Caco-2 (cell line): ENCODE results near the gene SQSTM1. TPM values are rescaled to one million over a fixed set of nuclear protein-coding genes. Genes with fewer than 3 reads are reported as not detected.
A peak's percentile ranks its signal among the peaks of the same experiment; 100 is the strongest.

ENCODE experiments used
- BruUV-seq: library from RNA; stranded (reverse); fragments of 400-500 nt; replicated peaks from 2 replicates; lab custom pipeline; 2021; lab: Mats Ljungman, UMichigan
- CTCF ChIA-PET: fragments of 300-600 bp; sonication (Branson Sonifier 250); formaldehyde crosslinking; loops from one replicate; lab custom pipeline; 2022; ENCODE audit warnings: antibody characterized with exemption; lab: Charles Lee
- POLR2A ChIA-PET: fragments of 300-600 bp; sonication (Branson Sonifier 250); formaldehyde crosslinking; loops from one replicate; lab custom pipeline; 2022; ENCODE audit warnings: antibody characterized with exemption; lab: Charles Lee
- DNase-seq, 2 experiments: peaks; one replicate each; pipeline versions ENCODE4 v3.0.0 to v3.0.0-alpha.2; 2020 to 2022
- H3K27me3 ChIP-seq: replicated peaks from 2 replicates; pipeline ENCODE4 v1.6.0; 2011; ENCODE audit warnings: low read length; ENCODE audit not compliant: control insufficient read depth, insufficient read depth
- H3K36me3 ChIP-seq: 2 replicates; pipeline ENCODE4 v1.5.1; 2011; ENCODE audit warnings: low read length; ENCODE audit not compliant: control insufficient read depth, insufficient read depth
- H3K4me1 ChIP-seq: fragments of 250-450 bp; sonication (Bioruptor Pico); 2 replicates; pipeline ENCODE4 v1.5.1; 2020; ENCODE audit warnings: mild to moderate bottlenecking
- H3K4me3 ChIP-seq: 2 replicates; pipeline ENCODE4 v1.5.1; 2011; ENCODE audit warnings: low read depth, mild to moderate bottlenecking, control low read depth, low read length
- H3K9me3 ChIP-seq: fragments of 250-450 bp; sonication (Bioruptor Pico); 2 replicates; pipeline ENCODE4 v1.5.1; 2020; ENCODE audit warnings: mild to moderate bottlenecking, moderate library complexity
- H3K27ac Mint-ChIP-seq: one replicate; pipeline ENCODE4 v1.8.0; 2022; ENCODE audit warnings: mixed read lengths; ENCODE audit not compliant: unreplicated experiment
- H3K27me3 Mint-ChIP-seq: one replicate; pipeline ENCODE4 v1.8.0; 2022; ENCODE audit warnings: mixed read lengths; ENCODE audit not compliant: insufficient read depth, unreplicated experiment
- H3K36me3 Mint-ChIP-seq: one replicate; pipeline ENCODE4 v1.8.0; 2022; ENCODE audit warnings: mild to moderate bottlenecking, mixed read lengths; ENCODE audit not compliant: insufficient read depth, unreplicated experiment
- H3K4me1 Mint-ChIP-seq: one replicate; pipeline ENCODE4 v1.8.0; 2022; ENCODE audit warnings: low read depth, mixed read lengths; ENCODE audit not compliant: unreplicated experiment
- H3K4me3 Mint-ChIP-seq: one replicate; pipeline ENCODE4 v1.8.0; 2022; ENCODE audit warnings: mild to moderate bottlenecking, moderate library complexity, mixed read lengths; ENCODE audit not compliant: unreplicated experiment
- H3K9me3 Mint-ChIP-seq: one replicate; pipeline ENCODE4 v1.8.0; 2022; ENCODE audit warnings: mixed read lengths; ENCODE audit not compliant: unreplicated experiment
- intact Hi-C: fragments of 100-400 bp; cut with micrococcal nuclease; formaldehyde crosslinking; loops from one replicate; pipeline ENCODE4 v1.10.0; 2022; ENCODE audit not compliant: unreplicated experiment
- total RNA-seq: library from RNA; stranded (reverse); gene quantifications from 2 replicates; pipeline ENCODE4 v1.2.3, GENCODE V29; 2022
- TF ChIP-seq, protein P1 (sequence below), 2 experiments: fragments of 200-600 bp in 1 of 2; IDR thresholded peaks; 1 replicate in 1 of 2; 2 replicates in 1 of 2; pipeline versions ENCODE4 v1.5.1 to v1.8.0; 2011 to 2022; ENCODE audit warnings: antibody characterized with exemption in 1 of 2, control low read depth in 1 of 2, inconsistent platforms in 1 of 2, low read depth in 1 of 2, low read length in 1 of 2, mild to moderate bottlenecking in 1 of 2, moderate library complexity in 1 of 2; ENCODE audit not compliant: insufficient read depth in 1 of 2, severe bottlenecking in 1 of 2, unreplicated experiment in 1 of 2

The SQSTM1 gene
- total RNA-seq, 1 experiment from 2014 or later: 259 TPM

DNA sequence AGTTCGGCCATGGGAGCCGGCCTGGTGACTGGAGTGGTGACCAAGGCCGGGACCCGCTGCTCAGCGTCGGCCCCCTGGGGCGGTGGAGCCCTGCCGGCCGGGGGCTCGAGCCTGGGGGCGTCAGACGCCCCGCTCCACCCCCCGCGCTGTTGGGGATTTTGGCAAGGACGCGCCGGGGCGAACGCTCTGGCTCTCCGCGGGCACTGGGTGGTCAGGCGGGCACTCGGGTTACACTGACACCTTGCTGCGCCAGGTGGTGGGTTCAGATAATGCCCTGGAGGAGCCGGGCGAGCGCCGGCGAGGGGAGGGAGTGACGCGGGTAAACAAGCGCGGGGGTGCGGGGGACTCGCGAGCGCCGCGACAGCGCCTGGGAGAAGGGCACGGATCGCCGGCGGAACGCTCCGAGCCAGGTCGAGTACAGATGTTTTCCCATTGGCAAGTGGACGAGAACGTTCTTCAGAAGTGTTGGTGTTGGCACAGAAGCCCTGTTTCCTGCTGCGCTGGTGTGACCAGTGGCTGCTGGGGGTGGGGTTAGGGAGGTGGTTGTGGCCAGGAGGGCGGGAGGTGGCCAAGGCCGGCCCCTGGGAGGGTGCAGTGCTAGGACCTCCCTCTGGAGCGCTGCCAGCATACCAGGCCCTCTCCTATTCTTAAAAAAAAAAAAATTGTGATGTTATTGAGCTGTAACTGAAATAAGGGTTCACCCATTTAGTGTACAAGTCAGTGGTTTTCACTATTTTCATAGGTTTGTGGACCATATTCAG, 773 bp downstream of the SQSTM1 start:
- H3K9me3 ChIP-seq: no peaks in the 10 kb centered on the region
- ChIA-PET POLR2A (interaction anchor here (0.6 to 1.0 kb wide), 2 partner anchors 10 to 72 kb away, joined by 4 to 7 read pairs; no protein-coding TSS in a partner anchor), CTCF (no interaction called here)
- BruUV-seq: no TSS peak
- peak overlapping the region; percentile 97 for H3K4me3 ChIP-seq
- TF ChIP-seq, protein P1, sequence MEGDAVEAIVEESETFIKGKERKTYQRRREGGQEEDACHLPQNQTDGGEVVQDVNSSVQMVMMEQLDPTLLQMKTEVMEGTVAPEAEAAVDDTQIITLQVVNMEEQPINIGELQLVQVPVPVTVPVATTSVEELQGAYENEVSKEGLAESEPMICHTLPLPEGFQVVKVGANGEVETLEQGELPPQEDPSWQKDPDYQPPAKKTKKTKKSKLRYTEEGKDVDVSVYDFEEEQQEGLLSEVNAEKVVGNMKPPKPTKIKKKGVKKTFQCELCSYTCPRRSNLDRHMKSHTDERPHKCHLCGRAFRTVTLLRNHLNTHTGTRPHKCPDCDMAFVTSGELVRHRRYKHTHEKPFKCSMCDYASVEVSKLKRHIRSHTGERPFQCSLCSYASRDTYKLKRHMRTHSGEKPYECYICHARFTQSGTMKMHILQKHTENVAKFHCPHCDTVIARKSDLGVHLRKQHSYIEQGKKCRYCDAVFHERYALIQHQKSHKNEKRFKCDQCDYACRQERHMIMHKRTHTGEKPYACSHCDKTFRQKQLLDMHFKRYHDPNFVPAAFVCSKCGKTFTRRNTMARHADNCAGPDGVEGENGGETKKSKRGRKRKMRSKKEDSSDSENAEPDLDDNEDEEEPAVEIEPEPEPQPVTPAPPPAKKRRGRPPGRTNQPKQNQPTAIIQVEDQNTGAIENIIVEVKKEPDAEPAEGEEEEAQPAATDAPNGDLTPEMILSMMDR (IDR thresholded peaks at IDR 0.05; ENCODE audit: insufficient read depth in 1 of 2, low read depth in 1 of 2, low read length in 1 of 2, severe bottlenecking in 1 of 2, unreplicated experiment in 1 of 2): no peak
- H3K36me3 Mint-ChIP-seq: peaks cover 89% of the 10 kb centered on the region
- H3K27me3 ChIP-seq: no peaks in the 10 kb centered on the region
- H3K27ac Mint-ChIP-seq: peak overlapping the region; percentile 89
- no peaks in the 10 kb centered on the region for H3K9me3 Mint-ChIP-seq
- DNase-seq: peak; percentile 90
- H3K4me1 ChIP-seq: peaks cover 59% of the 10 kb centered on the region
- intact Hi-C loops: loop anchor here (2.0 kb wide), 1 partner anchor 59 kb away; no protein-coding TSS in a partner anchor
- H3K4me1 Mint-ChIP-seq: peaks cover 37% of the 10 kb centered on the region
- H3K36me3 ChIP-seq: peaks cover 14% of the 10 kb centered on the region
- no peaks in the 10 kb centered on the region for H3K27me3 Mint-ChIP-seq
- H3K4me3 Mint-ChIP-seq: peak overlapping the region; percentile 88

DNA sequence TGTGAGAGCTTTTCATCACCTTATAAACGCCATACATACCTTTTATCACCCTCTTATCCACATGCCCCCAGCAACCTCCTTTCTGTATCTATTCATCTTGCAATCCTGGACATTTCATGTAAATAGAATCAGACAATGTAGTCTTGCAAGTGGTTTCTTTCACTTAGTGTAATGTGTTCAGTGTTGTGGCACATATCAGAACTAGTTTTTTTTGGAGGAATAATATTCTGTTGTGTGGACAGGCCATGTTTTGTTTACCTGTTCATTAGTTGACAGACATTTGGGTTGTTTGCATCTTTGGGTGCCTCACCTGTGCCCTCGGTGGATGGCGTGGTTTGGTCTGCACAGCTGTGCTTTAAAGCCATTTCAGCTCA, 1.3 kb downstream of the SQSTM1 start:
- peaks cover 37% of the 10 kb centered on the region for H3K4me1 Mint-ChIP-seq
- H3K27ac Mint-ChIP-seq: peak overlapping the region; percentile 89
- H3K9me3 ChIP-seq: no peaks in the 10 kb centered on the region
- DNase-seq: no peak
- no peaks in the 10 kb centered on the region for H3K27me3 Mint-ChIP-seq
- TF ChIP-seq, protein P1 (IDR thresholded peaks at IDR 0.05; ENCODE audit: insufficient read depth in 1 of 2, low read depth in 1 of 2, low read length in 1 of 2, severe bottlenecking in 1 of 2, unreplicated experiment in 1 of 2): no peak
- H3K36me3 Mint-ChIP-seq: peaks cover 95% of the 10 kb centered on the region
- H3K36me3 ChIP-seq: peaks cover 16% of the 10 kb centered on the region
- H3K4me3 ChIP-seq: peak overlapping the region; percentile 97
- BruUV-seq: TSS peak; percentile 56
- H3K4me1 ChIP-seq: peaks cover 59% of the 10 kb centered on the region
- peak overlapping the region; percentile 88 for H3K4me3 Mint-ChIP-seq
- POLR2A ChIA-PET: interaction anchor here (0.6 kb wide), 1 partner anchor 72 kb away, joined by 4 read pairs; no protein-coding TSS in a partner anchor
- no peaks in the 10 kb centered on the region for H3K27me3 ChIP-seq
- no peaks in the 10 kb centered on the region for H3K9me3 Mint-ChIP-seq
- CTCF ChIA-PET: no interaction called here
- intact Hi-C loops: no loop called here

DNA sequence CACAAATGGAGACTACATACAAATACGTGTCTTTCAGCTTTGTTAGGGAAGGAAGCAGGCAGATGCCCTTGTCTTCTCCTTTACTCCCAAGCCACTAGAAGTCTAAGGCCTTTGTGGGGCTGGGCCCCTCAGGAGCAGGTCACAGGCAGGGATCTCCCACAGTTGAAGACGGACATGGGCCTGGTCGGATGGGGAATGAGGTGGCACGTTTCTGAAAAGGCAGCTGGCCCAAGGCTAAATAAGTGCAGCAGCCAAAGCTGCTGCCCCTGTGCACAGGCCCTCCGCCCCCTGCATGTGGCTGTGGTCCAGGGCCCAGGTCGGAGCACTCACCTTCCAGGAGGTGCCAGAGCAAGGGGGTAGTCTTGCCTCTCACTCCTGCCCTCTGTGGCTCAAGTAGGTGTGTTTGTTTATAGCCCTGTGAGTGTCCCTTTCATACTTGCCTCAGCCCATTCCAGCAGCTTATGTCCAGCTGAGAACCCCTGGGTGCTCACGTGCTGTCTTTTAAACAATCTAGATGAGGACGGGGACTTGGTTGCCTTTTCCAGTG, 1.8 kb downstream of the SQSTM1 start:
- no TSS peak for BruUV-seq
- Mint-ChIP-seq H3K27ac (peak overlapping the region; percentile 89), H3K36me3 (peaks cover 99% of the 10 kb centered on the region), H3K4me3 (peak overlapping the region; percentile 88), H3K9me3 (no peaks in the 10 kb centered on the region), H3K4me1 (peaks cover 37% of the 10 kb centered on the region), H3K27me3 (no peaks in the 10 kb centered on the region)
- Histone ChIP-seq H3K4me1 (peaks cover 57% of the 10 kb centered on the region), H3K9me3 (no peaks in the 10 kb centered on the region), H3K4me3 (peak overlapping the region; percentile 97), H3K36me3 (peaks cover 17% of the 10 kb centered on the region), H3K27me3 (no peaks in the 10 kb centered on the region)
- CTCF ChIA-PET: no interaction called here
- intact Hi-C loops: no loop called here
- no peak for DNase-seq
- TF ChIP-seq, protein P1 (IDR thresholded peaks at IDR 0.05; ENCODE audit: insufficient read depth in 1 of 2, low read depth in 1 of 2, low read length in 1 of 2, severe bottlenecking in 1 of 2, unreplicated experiment in 1 of 2): no peak
- POLR2A ChIA-PET: interaction anchor here (0.6 kb wide), 2 partner anchors 12 to 73 kb away, joined by 4 to 8 read pairs; no protein-coding TSS in a partner anchor
